ENCODE results near the gene PDZD2. TPM values are rescaled to one million over a fixed set of nuclear protein-coding genes. Genes with fewer than 3 reads are reported as not detected.
"Not testable (repeated sequence)": the region's sequence is repeated elsewhere in the genome, so short reads cannot be mapped to it uniquely, and the experiment has no call there.

The PDZD2 gene
- total RNA-seq, 1 donor from 2014 or later, result 105 TPM

GRCh38 chr5:31754741-31755675 lies 116.1 kb downstream of the PDZD2 start:
- intact Hi-C loops (cut with DNase I), result no loop called here
- DNase-seq (ENCODE audit: low spot score) (no peak), ATAC-seq (no peak)

- ATAC-seq, result no peak
- no peak for DNase-seq (ENCODE audit: low spot score)
Observed at GRCh38 chr5:31755676-31756230, 116.8 kb downstream of the PDZD2 start.

GRCh38 chr5:31757806-31758205 lies 118.9 kb downstream of the PDZD2 start:
- no peak for DNase-seq (ENCODE audit: low spot score)
- no peak for ATAC-seq
- intact Hi-C loops (cut with DNase I), result no loop called here

More at GRCh38 chr5:31755676-31756230, 116.8 kb downstream of the PDZD2 start:
- intact Hi-C loops (cut with DNase I), result no loop called here

GRCh38 chr5:31758803-31759425 lies 120.0 kb downstream of the PDZD2 start:
- ATAC-seq (no peak), DNase-seq (ENCODE audit: low spot score) (no peak)
- intact Hi-C loops (cut with DNase I), result no loop called here

GRCh38 chr5:31759925-31760324 lies 121.0 kb downstream of the PDZD2 start:
- DNase-seq (ENCODE audit: low spot score) (no peak), ATAC-seq (no peak)
- intact Hi-C loops (cut with DNase I), result no loop called here

- intact Hi-C loops (cut with DNase I), result no loop called here
- DNase-seq (ENCODE audit: low spot score), result no peak
- no peak for ATAC-seq
Observed at GRCh38 chr5:31761877-31762276, 122.9 kb downstream of the PDZD2 start.

DNA sequence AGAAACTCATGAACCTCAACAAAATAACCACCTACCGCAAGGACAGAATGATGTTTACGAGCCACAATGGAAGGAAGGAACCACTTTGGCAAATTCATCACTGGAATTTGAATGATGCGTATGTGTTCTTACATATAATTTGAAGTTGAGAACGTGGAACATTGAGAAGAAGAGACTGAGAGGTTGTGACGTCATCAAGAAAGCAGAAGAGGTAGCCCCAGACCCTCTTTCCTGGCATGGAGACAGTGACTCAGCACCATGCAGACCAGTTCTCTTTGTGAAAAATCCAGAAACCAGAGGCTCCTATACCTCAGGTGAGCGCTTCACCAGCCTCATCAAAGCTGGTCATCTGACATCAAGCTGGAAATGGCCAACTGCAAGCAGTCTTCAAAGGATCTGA lies 124.5 kb downstream of the PDZD2 start:
- DNase-seq (ENCODE audit: low spot score), result no peak
- intact Hi-C loops (cut with DNase I), result no loop called here
- ATAC-seq, result no peak

DNA sequence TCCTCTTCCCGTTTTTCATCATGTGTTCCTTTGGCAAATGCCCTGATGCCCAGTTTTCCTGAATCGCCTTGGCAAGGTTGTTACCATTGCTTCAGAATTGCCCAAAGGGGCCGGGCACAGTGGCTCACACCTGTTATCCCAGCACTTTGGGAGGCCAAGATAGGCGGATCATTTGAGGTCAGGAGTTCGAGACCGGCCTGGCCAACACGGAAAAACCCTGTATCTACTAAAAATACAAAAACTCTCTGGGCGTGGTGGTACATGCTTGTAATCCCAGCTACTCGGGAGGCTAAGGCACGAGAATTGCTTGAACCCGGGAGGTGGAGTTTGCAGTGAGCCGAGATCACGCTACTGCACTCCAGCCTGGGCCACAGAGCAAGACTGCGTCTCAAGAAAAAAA lies 125.8 kb downstream of the PDZD2 start:
- ATAC-seq; DNase-seq (ENCODE audit: low spot score); intact Hi-C loops (cut with DNase I): not testable (repeated sequence)

GRCh38 chr5:31767335-31768031 lies 128.6 kb downstream of the PDZD2 start:
- DNase-seq (ENCODE audit: low spot score), result no peak
- no peak for ATAC-seq
- intact Hi-C loops (cut with DNase I), result no loop called here

- ATAC-seq, result peak; percentile 54
- intact Hi-C loops (cut with DNase I), result no loop called here
- DNase-seq (ENCODE audit: low spot score), result no peak
Observed at GRCh38 chr5:31768046-31768445, 129.1 kb downstream of the PDZD2 start.

GRCh38 chr5:31768784-31769183 lies 129.9 kb downstream of the PDZD2 start:
- no peak for DNase-seq (ENCODE audit: low spot score)
- intact Hi-C loops (cut with DNase I), result no loop called here
- no peak for ATAC-seq

- no peak for DNase-seq (ENCODE audit: low spot score)
- ATAC-seq, result no peak
- intact Hi-C loops (cut with DNase I), result no loop called here
Observed at GRCh38 chr5:31769530-31769929, 130.6 kb downstream of the PDZD2 start.

DNA sequence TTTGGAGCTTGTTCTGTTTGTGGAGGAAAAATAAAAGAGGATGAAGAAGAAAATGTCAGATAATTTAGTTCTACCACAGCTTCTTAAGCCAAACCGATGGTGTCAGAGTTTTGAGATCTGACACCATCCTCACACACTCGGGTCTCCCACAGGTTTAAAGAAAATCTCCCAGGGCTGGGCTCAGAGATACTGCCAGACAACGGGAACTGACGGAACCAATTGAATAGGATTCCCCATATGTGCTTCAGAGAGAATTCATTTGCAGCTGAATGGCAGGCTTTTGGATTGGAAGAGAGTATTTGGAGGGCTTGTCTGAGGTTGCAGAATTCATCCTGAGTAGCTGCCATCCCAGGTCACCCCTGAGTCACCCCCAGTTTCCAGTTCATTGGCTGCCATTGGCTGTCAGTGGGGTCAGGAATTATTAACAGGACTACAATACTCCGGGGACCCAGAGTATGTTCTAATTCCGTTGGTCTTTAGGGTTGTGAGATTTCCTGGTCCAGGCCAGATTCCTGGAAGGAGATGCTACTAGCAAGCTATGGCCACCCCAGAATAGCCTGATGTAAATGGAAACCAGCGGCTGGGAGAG lies 131.3 kb downstream of the PDZD2 start:
- no peak for ATAC-seq
- intact Hi-C loops (cut with DNase I), result no loop called here

DNA sequence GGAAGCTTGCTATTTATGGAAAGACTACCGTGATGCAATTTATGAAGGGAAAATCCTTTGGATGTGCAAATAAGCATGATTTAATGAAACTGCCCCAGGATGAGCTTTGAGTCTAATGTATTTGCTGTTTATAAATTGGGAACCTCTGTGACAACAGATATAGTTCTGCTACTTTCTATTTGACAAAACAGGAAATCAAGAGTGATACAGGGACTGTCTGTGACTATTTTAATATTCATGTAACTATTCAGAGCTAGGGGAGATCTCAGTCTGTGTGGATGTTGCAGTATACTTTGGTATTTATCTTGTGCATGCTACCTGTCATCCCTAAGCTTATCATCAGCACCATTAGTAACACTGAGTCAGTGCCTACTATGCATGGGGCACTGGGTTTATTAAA lies 132.1 kb downstream of the PDZD2 start:
- ATAC-seq (no peak), DNase-seq (ENCODE audit: low spot score) (no peak)
- intact Hi-C loops (cut with DNase I), result no loop called here

More for the DNA sequence above, 131.3 kb downstream of the PDZD2 start:
- DNase-seq (ENCODE audit: low spot score), result no peak

GRCh38 chr5:31771500-31771899 lies 132.6 kb downstream of the PDZD2 start:
- DNase-seq (ENCODE audit: low spot score) (no peak), ATAC-seq (no peak)
- intact Hi-C loops (cut with DNase I), result no loop called here

DNA sequence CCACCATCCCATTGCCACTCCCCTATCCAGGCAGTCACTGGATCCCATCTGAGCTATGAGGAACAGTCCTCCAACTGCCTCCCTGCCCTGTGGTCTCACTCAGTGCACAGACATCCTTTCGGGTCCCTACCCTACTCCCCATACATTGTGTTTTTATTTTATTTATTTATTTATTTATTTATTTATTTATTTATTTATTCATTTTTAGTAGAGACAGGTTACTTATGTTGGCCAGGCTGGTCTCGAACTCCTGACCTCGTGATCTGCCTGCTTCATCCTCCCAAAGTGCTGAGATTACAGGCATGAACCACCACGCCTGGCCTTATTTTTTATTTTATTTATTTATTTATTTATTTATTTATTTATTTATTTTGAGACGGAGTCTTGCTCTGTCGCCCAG lies 137.4 kb downstream of the PDZD2 start:
- ATAC-seq; intact Hi-C loops (cut with DNase I); DNase-seq (ENCODE audit: low spot score): not testable (repeated sequence)

DNA sequence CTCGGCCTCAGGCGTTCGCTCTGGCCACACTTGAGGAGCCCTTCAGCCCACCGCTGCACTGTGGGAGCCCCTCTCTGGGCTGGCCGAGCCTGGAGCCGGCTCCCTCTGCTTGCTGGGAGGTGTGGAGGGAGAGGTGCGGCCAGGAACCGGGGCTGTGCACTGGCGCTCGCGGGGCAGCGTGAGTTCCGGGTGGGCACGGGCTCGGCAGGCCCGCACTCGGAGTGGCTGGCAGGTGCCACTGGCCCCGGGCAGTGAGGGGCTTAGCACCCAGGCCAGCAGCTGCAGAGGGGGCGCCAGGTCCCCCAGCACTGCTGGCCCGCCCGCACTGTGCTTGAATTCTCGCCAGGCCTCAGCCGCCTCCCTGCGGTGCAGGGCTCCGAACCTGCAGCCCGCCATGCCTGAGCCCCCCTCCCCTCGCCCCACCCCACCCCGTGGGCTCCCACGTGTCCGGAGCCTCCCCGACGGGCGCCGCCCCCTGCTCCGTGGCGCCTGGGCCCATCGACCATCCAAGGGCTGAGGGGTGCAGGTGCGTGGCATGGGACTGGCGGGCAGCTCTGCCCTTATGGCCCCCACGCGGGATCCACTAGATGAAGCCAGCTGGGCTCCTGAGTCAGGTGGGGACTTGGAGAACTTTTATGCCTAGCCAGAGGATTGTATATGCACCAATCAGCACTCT lies 138.2 kb downstream of the PDZD2 start:
- intact Hi-C loops (cut with DNase I), result no loop called here
- DNase-seq (ENCODE audit: low spot score), result no peak

DNA sequence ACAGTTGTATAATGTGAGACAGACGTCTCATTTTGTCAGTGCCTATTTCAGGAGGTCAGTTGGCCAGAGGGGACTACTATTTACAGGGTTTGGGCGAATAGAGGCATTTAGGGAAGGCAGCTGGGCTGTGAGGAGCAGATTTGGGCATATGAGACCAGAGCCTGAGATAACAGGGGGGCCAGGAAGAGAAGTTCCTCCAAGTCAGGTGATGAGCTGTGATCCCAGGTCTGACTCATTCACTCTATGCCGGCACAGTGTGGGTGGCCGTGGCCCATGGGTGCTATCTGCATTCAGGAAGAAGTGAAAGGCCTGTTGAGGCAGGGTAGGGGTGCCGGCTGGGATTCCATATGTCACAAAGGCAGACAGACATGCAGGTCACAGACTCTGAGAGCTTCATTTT lies 142.8 kb downstream of the PDZD2 start:
- intact Hi-C loops (cut with DNase I), result no loop called here
- ATAC-seq (no peak), DNase-seq (ENCODE audit: low spot score) (no peak)

More for the DNA sequence above, 138.2 kb downstream of the PDZD2 start:
- no peak for ATAC-seq

Data from sciatic nerve (tissue), 2 donors.